Neural progenitor cell (in vitro differentiated cells): Measurements from ENCODE around the gene FUCA2. TPM values are rescaled to one million over a fixed set of nuclear protein-coding genes. Genes with fewer than 3 reads are reported as not detected.
A peak's percentile ranks its signal among the peaks of the same experiment; 100 is the strongest.

Experiments used
- DNase-seq: peaks from one replicate; pipeline ENCODE4 v3.0.0-alpha.2; 2016; ENCODE audit warnings: low spot score
- H2AFZ ChIP-seq: fragments of 200-600 bp; sonication (generic); replicated peaks from 2 replicates; pipeline ENCODE4 v1.6.1; 2016; ENCODE audit warnings: antibody characterized with exemption
- H3F3A ChIP-seq: fragments of 200-600 bp; sonication (generic); 2 replicates; pipeline ENCODE4 v1.6.1; 2016; ENCODE audit warnings: antibody characterized with exemption, low read depth
- H3K27ac ChIP-seq: fragments of 200-600 bp; sonication (generic); 2 replicates; pipeline ENCODE4 v1.5.1; 2016; ENCODE audit warnings: mild to moderate bottlenecking
- H3K27me3 ChIP-seq: fragments of 200-600 bp; sonication (generic); 2 replicates; pipeline ENCODE4 v1.6.1; 2016; ENCODE audit warnings: mild to moderate bottlenecking, moderate library complexity
- H3K36me3 ChIP-seq: fragments of 200-600 bp; sonication (generic); 2 replicates; pipeline ENCODE4 v1.5.1; 2016
- H3K4me1 ChIP-seq: fragments of 200-600 bp; sonication (generic); 2 replicates; pipeline ENCODE4 v1.6.1; 2016; ENCODE audit warnings: mixed run types
- H3K4me2 ChIP-seq: fragments of 200-600 bp; sonication (generic); 2 replicates; pipeline ENCODE4 v1.6.1; 2016
- H3K4me3 ChIP-seq: fragments of 200-600 bp; sonication (generic); 2 replicates; pipeline ENCODE4 v1.5.1; 2016
- H3K79me2 ChIP-seq: fragments of 200-600 bp; sonication (generic); 2 replicates; pipeline ENCODE4 v1.6.1; 2016; ENCODE audit warnings: low read depth
- H3K9ac ChIP-seq: fragments of 200-600 bp; sonication (generic); 2 replicates; pipeline ENCODE4 v1.6.1; 2016
- H3K9me3 ChIP-seq: fragments of 200-600 bp; sonication (generic); 2 replicates; pipeline ENCODE4 v1.5.1; 2016; ENCODE audit warnings: low read depth
- H4K20me1 ChIP-seq: fragments of 200-600 bp; sonication (generic); 2 replicates; pipeline ENCODE4 v1.6.1; 2016; ENCODE audit warnings: low read depth
- H3K27ac Mint-ChIP-seq: 3 replicates; pipeline ENCODE4 v1.8.0; 2021; ENCODE audit warnings: mixed read lengths
- H3K27me3 Mint-ChIP-seq: 2 replicates; pipeline ENCODE4 v1.8.0; 2022; ENCODE audit warnings: low read depth, mild to moderate bottlenecking, inconsistent platforms, moderate library complexity, mixed read lengths; ENCODE audit not compliant: insufficient read depth
- H3K36me3 Mint-ChIP-seq: 3 replicates; pipeline ENCODE4 v1.8.0; 2021; ENCODE audit warnings: mixed read lengths
- H3K4me1 Mint-ChIP-seq: 3 replicates; pipeline ENCODE4 v1.8.0; 2021; ENCODE audit warnings: mixed read lengths
- H3K4me3 Mint-ChIP-seq: 3 replicates; pipeline ENCODE4 v1.8.0; 2021; ENCODE audit warnings: mild to moderate bottlenecking, moderate library complexity, mixed read lengths
- H3K9me3 Mint-ChIP-seq: 3 replicates; pipeline ENCODE4 v1.8.0; 2020; ENCODE audit warnings: mixed read lengths
- EZH2 ChIP-seq: fragments of 200-600 bp; sonication (generic); IDR thresholded peaks from 2 replicates; pipeline ENCODE4 v1.6.1; 2017; ENCODE audit warnings: antibody characterized with exemption, mild to moderate bottlenecking, moderate library complexity
- EZH2phosphoT487 ChIP-seq: fragments of 200-600 bp; sonication (generic); IDR thresholded peaks from 2 replicates; pipeline ENCODE4 v1.6.1; 2017; ENCODE audit warnings: antibody characterized with exemption
- total RNA-seq: library from RNA; depleted of rRNA; stranded (reverse); fragments of >200 nt; gene quantifications from 2 replicates; pipeline ENCODE4 v1.2.3, GENCODE V29; 2015; ENCODE audit warnings: low replicate concordance
- TF ChIP-seq, protein P1 (sequence below): fragments of 200-600 bp; sonication (generic); IDR thresholded peaks from 2 replicates; pipeline ENCODE4 v1.5.1; 2017; ENCODE audit warnings: antibody characterized with exemption, mild to moderate bottlenecking

The FUCA2 gene
- total RNA-seq, 1 donor from 2014 or later, result 37.4 TPM

DNA sequence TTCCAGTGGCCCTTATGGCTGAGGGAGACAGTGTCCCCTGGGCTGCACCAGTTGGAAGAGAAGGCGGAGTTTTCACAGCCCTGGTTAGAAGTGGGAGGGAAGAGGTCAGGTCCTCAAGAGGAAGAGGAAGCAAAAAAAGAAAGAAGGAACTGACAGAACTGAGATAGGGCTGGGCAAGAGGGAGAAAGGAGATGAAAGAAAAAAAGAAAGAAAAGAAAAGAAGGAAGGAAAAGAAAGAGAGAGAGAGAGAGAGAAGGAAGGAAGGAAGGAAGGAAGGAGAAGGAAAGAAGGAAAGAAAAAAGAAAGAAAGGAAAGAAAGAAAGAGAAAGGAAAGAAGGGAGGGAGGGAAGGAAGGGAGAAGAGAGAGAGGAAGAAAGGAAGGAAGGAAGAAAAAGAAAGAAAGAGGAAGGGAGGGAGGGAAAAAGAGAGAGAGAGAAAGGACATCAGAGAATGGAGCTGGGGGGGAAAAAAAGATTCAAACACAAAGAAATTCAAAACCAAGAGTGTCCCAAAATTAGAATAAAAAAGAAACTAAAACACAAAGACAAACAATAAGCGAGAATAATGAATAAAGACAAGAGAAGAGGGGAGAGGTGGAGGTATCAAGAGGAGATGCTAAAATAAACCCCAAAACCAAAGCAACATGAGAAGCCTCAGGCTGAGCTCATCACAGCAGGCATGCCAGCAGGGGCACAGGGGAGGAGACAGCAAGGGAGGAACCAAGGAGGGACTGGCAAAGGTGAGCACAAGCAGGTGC, 5.3 kb upstream of the FUCA2 start:
- Histone ChIP-seq H3K27me3 (peaks cover 4% of the 10 kb centered on the region), H3F3A (peaks cover 4% of the 10 kb centered on the region), H3K9me3 (no peaks in the 10 kb centered on the region), H3K4me1 (peaks cover 7% of the 10 kb centered on the region), H2AFZ (peak overlapping the region; percentile 70), H3K9ac (no peak overlapping the region), H3K4me2 (no peak overlapping the region), H3K27ac (no peak overlapping the region), H3K36me3 (no peaks in the 10 kb centered on the region), H3K4me3 (no peak overlapping the region), H3K79me2 (no peaks in the 10 kb centered on the region), H4K20me1 (no peaks in the 10 kb centered on the region)
- H3K4me1 Mint-ChIP-seq, result peaks cover 14% of the 10 kb centered on the region
- no peak for DNase-seq
- peaks cover 3% of the 10 kb centered on the region for H3K27me3 Mint-ChIP-seq
- TF ChIP-seq EZH2 (no peak), EZH2phosphoT487 (no peak)
- TF ChIP-seq, protein P1, sequence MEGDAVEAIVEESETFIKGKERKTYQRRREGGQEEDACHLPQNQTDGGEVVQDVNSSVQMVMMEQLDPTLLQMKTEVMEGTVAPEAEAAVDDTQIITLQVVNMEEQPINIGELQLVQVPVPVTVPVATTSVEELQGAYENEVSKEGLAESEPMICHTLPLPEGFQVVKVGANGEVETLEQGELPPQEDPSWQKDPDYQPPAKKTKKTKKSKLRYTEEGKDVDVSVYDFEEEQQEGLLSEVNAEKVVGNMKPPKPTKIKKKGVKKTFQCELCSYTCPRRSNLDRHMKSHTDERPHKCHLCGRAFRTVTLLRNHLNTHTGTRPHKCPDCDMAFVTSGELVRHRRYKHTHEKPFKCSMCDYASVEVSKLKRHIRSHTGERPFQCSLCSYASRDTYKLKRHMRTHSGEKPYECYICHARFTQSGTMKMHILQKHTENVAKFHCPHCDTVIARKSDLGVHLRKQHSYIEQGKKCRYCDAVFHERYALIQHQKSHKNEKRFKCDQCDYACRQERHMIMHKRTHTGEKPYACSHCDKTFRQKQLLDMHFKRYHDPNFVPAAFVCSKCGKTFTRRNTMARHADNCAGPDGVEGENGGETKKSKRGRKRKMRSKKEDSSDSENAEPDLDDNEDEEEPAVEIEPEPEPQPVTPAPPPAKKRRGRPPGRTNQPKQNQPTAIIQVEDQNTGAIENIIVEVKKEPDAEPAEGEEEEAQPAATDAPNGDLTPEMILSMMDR, result no peak
- H3K9me3 Mint-ChIP-seq, result peaks cover 5% of the 10 kb centered on the region
- H3K4me3 Mint-ChIP-seq, result no peak overlapping the region
- no peak overlapping the region for H3K27ac Mint-ChIP-seq
- peaks cover 3% of the 10 kb centered on the region for H3K36me3 Mint-ChIP-seq

DNA sequence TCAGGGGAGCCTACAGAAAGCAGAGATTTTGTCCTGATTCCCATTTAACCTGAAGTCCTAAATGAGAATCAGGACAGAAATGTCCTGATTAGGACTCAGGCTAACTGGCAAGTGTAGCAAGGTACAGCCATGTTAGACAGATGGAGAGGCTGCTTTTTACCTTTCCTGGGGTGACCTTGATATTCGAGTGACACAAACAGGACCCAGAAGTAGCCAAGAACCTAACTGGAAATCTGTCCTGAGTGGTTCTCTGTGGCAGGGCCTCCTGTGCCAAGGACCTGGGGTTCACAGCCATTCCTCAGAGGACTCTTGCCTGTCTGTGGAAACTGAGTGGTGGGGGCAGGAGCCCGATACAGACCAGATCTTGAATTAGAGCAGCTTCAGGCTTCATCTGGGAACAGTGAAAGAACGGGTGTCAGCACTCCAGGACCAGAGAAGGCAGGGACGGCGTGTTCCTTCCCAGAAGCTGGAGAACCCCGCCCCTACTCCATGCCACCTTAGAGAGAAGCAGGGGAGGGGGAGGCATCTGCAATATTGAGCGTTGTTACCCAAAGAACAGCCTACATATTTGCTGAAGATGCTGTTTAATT, 4.3 kb upstream of the FUCA2 start:
- peaks cover 4% of the 10 kb centered on the region for H3K27me3 ChIP-seq
- no peak overlapping the region for H3K9ac ChIP-seq
- H3K4me1 Mint-ChIP-seq, result peaks cover 20% of the 10 kb centered on the region
- no peak overlapping the region for H3K27ac ChIP-seq
- TF ChIP-seq, protein P1, result no peak
- TF ChIP-seq EZH2phosphoT487, result no peak
- TF ChIP-seq EZH2, result no peak
- peaks cover 4% of the 10 kb centered on the region for H3F3A ChIP-seq
- DNase-seq, result no peak
- H3K9me3 ChIP-seq, result no peaks in the 10 kb centered on the region
- no peaks in the 10 kb centered on the region for H4K20me1 ChIP-seq
- no peak overlapping the region for H2AFZ ChIP-seq
- H3K27ac Mint-ChIP-seq, result no peak overlapping the region
- peaks cover 3% of the 10 kb centered on the region for H3K36me3 Mint-ChIP-seq
- no peak overlapping the region for H3K4me2 ChIP-seq
- no peaks in the 10 kb centered on the region for H3K36me3 ChIP-seq
- H3K79me2 ChIP-seq, result peaks cover 3% of the 10 kb centered on the region
- H3K4me1 ChIP-seq, result peaks cover 7% of the 10 kb centered on the region
- H3K27me3 Mint-ChIP-seq, result peaks cover 4% of the 10 kb centered on the region
- peaks cover 5% of the 10 kb centered on the region for H3K9me3 Mint-ChIP-seq
- no peak overlapping the region for H3K4me3 ChIP-seq
- no peak overlapping the region for H3K4me3 Mint-ChIP-seq

DNA sequence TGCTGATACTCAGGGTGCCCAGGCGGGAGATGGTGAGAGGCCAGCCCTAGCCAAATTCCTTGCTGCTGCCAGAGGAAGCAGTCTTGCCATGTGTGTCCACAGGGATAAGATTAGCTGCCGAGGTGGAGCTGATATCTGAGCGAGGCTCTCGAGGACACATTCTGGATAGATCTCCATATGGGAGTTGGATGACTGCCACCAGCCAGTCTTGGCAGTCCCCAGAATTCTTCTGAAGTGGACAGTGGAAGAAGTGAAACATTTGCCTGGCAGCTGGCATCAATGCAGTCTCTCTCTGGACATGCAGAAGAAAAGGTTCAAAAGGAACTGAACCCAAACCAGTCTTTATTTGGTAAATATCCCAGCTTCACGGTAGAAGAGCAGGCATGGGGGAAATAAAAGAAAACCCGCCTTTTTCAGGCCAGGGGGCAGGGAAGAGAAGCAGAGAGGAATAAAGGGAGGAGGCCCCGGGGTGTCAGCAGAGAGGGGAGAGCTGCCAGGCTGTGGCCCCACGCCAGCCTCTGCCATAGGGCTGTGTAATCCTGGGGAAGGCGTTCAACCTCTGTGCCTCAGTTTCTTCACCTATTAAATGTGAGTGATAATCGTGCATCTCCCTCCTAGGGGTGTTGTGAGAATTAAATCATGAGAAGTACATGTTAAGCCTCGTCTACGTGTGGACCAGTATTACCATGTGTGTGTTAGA, 3.7 kb upstream of the FUCA2 start:
- H3K9me3 ChIP-seq, result no peaks in the 10 kb centered on the region
- peaks cover 5% of the 10 kb centered on the region for H3K9me3 Mint-ChIP-seq
- H4K20me1 ChIP-seq, result no peaks in the 10 kb centered on the region
- peaks cover 24% of the 10 kb centered on the region for H3K4me1 Mint-ChIP-seq
- no peak overlapping the region for H3K4me3 Mint-ChIP-seq
- no peak overlapping the region for H3K27ac Mint-ChIP-seq
- H3F3A ChIP-seq, result peaks cover 4% of the 10 kb centered on the region
- H3K4me1 ChIP-seq, result peaks cover 7% of the 10 kb centered on the region
- peaks cover 4% of the 10 kb centered on the region for H3K27me3 Mint-ChIP-seq
- no peak overlapping the region for H2AFZ ChIP-seq
- H3K9ac ChIP-seq, result no peak overlapping the region
- DNase-seq, result no peak
- no peak for TF ChIP-seq EZH2phosphoT487
- TF ChIP-seq EZH2, result no peak
- no peak overlapping the region for H3K27ac ChIP-seq
- peaks cover 3% of the 10 kb centered on the region for H3K36me3 Mint-ChIP-seq
- no peak overlapping the region for H3K4me3 ChIP-seq
- peaks cover 4% of the 10 kb centered on the region for H3K27me3 ChIP-seq
- H3K4me2 ChIP-seq, result no peak overlapping the region
- no peaks in the 10 kb centered on the region for H3K36me3 ChIP-seq
- H3K79me2 ChIP-seq, result peaks cover 9% of the 10 kb centered on the region
